ENCODE results near the gene WLS.
"Not testable (repeated sequence)": the region's sequence is repeated elsewhere in the genome, so short reads cannot be mapped to it uniquely, and the experiment has no call there.

WLS gene

GRCh38 chr1:68197891-68198290 lies 34.4 kb downstream of the WLS start:
- DNase-seq, result no peak

GRCh38 chr1:68197461-68197860 lies 34.9 kb downstream of the WLS start:
- no peak for DNase-seq

GRCh38 chr1:68196676-68197075 lies 35.6 kb downstream of the WLS start:
- no peak for DNase-seq

- DNase-seq, result no peak
Observed at GRCh38 chr1:68191717-68192116, 40.6 kb downstream of the WLS start.

GRCh38 chr1:68188644-68189340 lies 43.5 kb downstream of the WLS start:
- no peak for DNase-seq

GRCh38 chr1:68188060-68188538 lies 44.2 kb downstream of the WLS start:
- DNase-seq, result no peak

- no peak for DNase-seq
Observed at GRCh38 chr1:68185743-68186142, 46.6 kb downstream of the WLS start.

GRCh38 chr1:68183895-68184294 lies 48.4 kb downstream of the WLS start:
- no peak for DNase-seq

GRCh38 chr1:68181165-68181556 lies 51.2 kb downstream of the WLS start:
- DNase-seq, result no peak

GRCh38 chr1:68180441-68181164 lies 51.7 kb downstream of the WLS start:
- no peak for DNase-seq

GRCh38 chr1:68178821-68179490 lies 53.4 kb downstream of the WLS start:
- no peak for DNase-seq

- peak; percentile 17 for DNase-seq
Observed at GRCh38 chr1:68175621-68176398, 56.5 kb downstream of the WLS start.

GRCh38 chr1:68174738-68175113 lies 57.6 kb downstream of the WLS start:
- DNase-seq, result no peak

GRCh38 chr1:68173936-68174737 lies 58.2 kb downstream of the WLS start:
- DNase-seq, result no peak

- DNase-seq, result no peak
Observed at GRCh38 chr1:68173283-68173935, 58.9 kb downstream of the WLS start.

- not testable (repeated sequence) for DNase-seq
Observed at GRCh38 chr1:68171795-68172194, 60.5 kb downstream of the WLS start.

- no peak for DNase-seq
Observed at GRCh38 chr1:68168545-68169171, 63.7 kb downstream of the WLS start.

- no peak for DNase-seq
Observed at GRCh38 chr1:68167211-68167610, 65.1 kb downstream of the WLS start.

- DNase-seq, result no peak
Observed at GRCh38 chr1:68166348-68166747, 66.0 kb downstream of the WLS start.

GRCh38 chr1:68165665-68166064 lies 66.7 kb downstream of the WLS start:
- DNase-seq, result no peak

- DNase-seq, result no peak
Observed at GRCh38 chr1:68164918-68165317, 67.4 kb downstream of the WLS start.

Measured in NCI-H1436 (cell line).